HCT116 (cell line): ENCODE results near the gene EIF2AK3. TPM values are rescaled to one million over a fixed set of nuclear protein-coding genes. Genes with fewer than 3 reads are reported as not detected.
A peak's percentile ranks its signal among the peaks of the same experiment; 100 is the strongest.

Source experiments
- ATAC-seq: fragments of 200-7000 bp; cut with Tn5 transposase; 2 replicates; pipeline ENCODE4 v1.9.1; 2020; ENCODE audit warnings: mild to moderate bottlenecking, moderate library complexity
- BruUV-seq: library from RNA; stranded (reverse); fragments of 400-500 nt; replicated peaks from 2 replicates; lab custom pipeline; 2021; lab: Mats Ljungman, UMichigan
- CTCF ChIA-PET: fragments of 300-600 bp; sonication (Branson Sonifier 250); formaldehyde crosslinking; loops from one replicate; lab custom pipeline; 2021; ENCODE audit warnings: antibody characterized with exemption; lab: Charles Lee
- POLR2A ChIA-PET: fragments of 300-600, 350-600 bp; sonication (Branson Sonifier 250); formaldehyde crosslinking; loops from one replicate; lab custom pipeline; 2021; ENCODE audit warnings: antibody characterized with exemption; lab: Charles Lee
- RAD21 ChIA-PET, 2 experiments: fragments of 300-600 bp; sonication (Branson Sonifier 250); formaldehyde crosslinking; loops; one replicate each; lab custom pipeline; 2023; ENCODE audit warnings: low total read pairs in 2 of 2; ENCODE audit not compliant: uncharacterized antibody in 2 of 2, unreplicated experiment in 2 of 2, low non-redundant PET in 1 of 2; lab: Charles Lee
- DNase-seq: peaks from one replicate; pipeline ENCODE4 v3.0.0-alpha.2; 2010; ENCODE audit warnings: low read depth, low spot score
- H2AFZ ChIP-seq: fragments of 200-600 bp; shearing (Covaris generic), sonication (generic); 2 replicates; pipeline ENCODE4 v1.6.1; 2017; ENCODE audit warnings: low read depth, mixed run types, mixed read lengths, antibody characterized with exemption, low read length; ENCODE audit not compliant: poor library complexity, severe bottlenecking
- H3K27ac ChIP-seq: 2 replicates; pipeline ENCODE4 v1.5.1; 2012; ENCODE audit warnings: low read depth, low read length
- H3K27me3 ChIP-seq: fragments of 200-600 bp; sonication (generic); 2 replicates; pipeline ENCODE4 v1.6.1; 2016; ENCODE audit warnings: mixed run types, low read length, mixed read lengths; ENCODE audit not compliant: insufficient read depth
- H3K36me3 ChIP-seq, 2 experiments: fragments of 200-500 bp in 1 of 2; fragments of 200-600 bp in 1 of 2; sonication (Bioruptor generic) in 1 of 2; sonication (generic) in 1 of 2; 2 replicates each; pipeline versions ENCODE4 v1.5.1 to v1.6.1; 2014 to 2016; ENCODE audit warnings: low read length in 2 of 2, inconsistent platforms in 1 of 2, mixed read lengths in 1 of 2, mixed run types in 1 of 2; ENCODE audit not compliant: insufficient read depth in 2 of 2, control insufficient read depth in 1 of 2
- H3K4me1 ChIP-seq, 2 experiments: fragments of 200-600 bp in 1 of 2; sonication (generic) in 1 of 2; 2 replicates each; pipeline versions ENCODE4 v1.5.1 to v1.6.1; 2012 to 2017; ENCODE audit warnings: low read length in 2 of 2, inconsistent platforms in 1 of 2, mild to moderate bottlenecking in 1 of 2, mixed read lengths in 1 of 2, mixed run types in 1 of 2, moderate library complexity in 1 of 2; ENCODE audit not compliant: insufficient read depth in 2 of 2, control insufficient read depth in 1 of 2
- H3K4me2 ChIP-seq: fragments of 200-600 bp; sonication (generic); 2 replicates; pipeline ENCODE4 v1.6.1; 2017; ENCODE audit warnings: mixed run types, low read length, mixed read lengths
- H3K4me3 ChIP-seq, 2 experiments: fragments of 200-600 bp in 1 of 2; sonication (generic) in 1 of 2; replicated peaks in 1 of 2; 2 replicates each; pipeline ENCODE4 v1.5.1; 2011 to 2016; ENCODE audit warnings: low read length in 2 of 2, control low read depth in 1 of 2, low read depth in 1 of 2, mild to moderate bottlenecking in 1 of 2, mixed read lengths in 1 of 2, mixed run types in 1 of 2
- H3K79me2 ChIP-seq: fragments of 200-600 bp; sonication (generic); 2 replicates; pipeline ENCODE4 v1.6.1; 2017; ENCODE audit warnings: mild to moderate bottlenecking, mixed run types, low read length, moderate library complexity, mixed read lengths; ENCODE audit not compliant: insufficient read depth
- H3K9ac ChIP-seq: fragments of 200-600 bp; sonication (generic); 2 replicates; pipeline ENCODE4 v1.6.1; 2016; ENCODE audit warnings: low read length, mixed read lengths
- H3K9me2 ChIP-seq: fragments of 200-600 bp; sonication (generic), shearing (Covaris generic); 2 replicates; pipeline ENCODE4 v1.6.1; 2017; ENCODE audit warnings: mixed run types, mild to moderate bottlenecking, moderate library complexity; ENCODE audit not compliant: insufficient read depth
- H3K9me3 ChIP-seq, 2 experiments: fragments of 200-500 bp in 1 of 2; fragments of 200-600 bp in 1 of 2; sonication (Bioruptor generic) in 1 of 2; sonication (generic) in 1 of 2; 2 replicates each; pipeline ENCODE4 v1.6.1; 2014 to 2017; ENCODE audit warnings: low read length in 2 of 2, mixed read lengths in 2 of 2, inconsistent platforms in 1 of 2, low read depth in 1 of 2, mild to moderate bottlenecking in 1 of 2, mixed run types in 1 of 2, moderate library complexity in 1 of 2; ENCODE audit not compliant: control insufficient read depth in 1 of 2, insufficient read depth in 1 of 2
- H4K20me1 ChIP-seq: fragments of 200-600 bp; sonication (generic), shearing (Covaris generic); 2 replicates; pipeline ENCODE4 v1.6.1; 2017; ENCODE audit warnings: mixed run types, mild to moderate bottlenecking, moderate library complexity; ENCODE audit not compliant: insufficient read depth
- CBX3 ChIP-seq: IDR thresholded peaks from 2 replicates; pipeline ENCODE4 v1.6.1; 2012; ENCODE audit warnings: low read depth
- CEBPB ChIP-seq: IDR thresholded peaks from 2 replicates; pipeline ENCODE4 v1.6.1; 2012; ENCODE audit warnings: low read depth
- EGR1 ChIP-seq: IDR thresholded peaks from 2 replicates; pipeline ENCODE4 v1.6.1; 2012; ENCODE audit warnings: low read depth
- ELF1 ChIP-seq: IDR thresholded peaks from 2 replicates; pipeline ENCODE4 v1.6.1; 2012; ENCODE audit warnings: low read depth, borderline replicate concordance
- EZH2 ChIP-seq: fragments of 200-600 bp; sonication (generic); IDR thresholded peaks from 2 replicates; pipeline ENCODE4 v1.6.1; 2017; ENCODE audit warnings: antibody characterized with exemption, mixed run types
- EZH2phosphoT487 ChIP-seq: fragments of 200-600 bp; IDR thresholded peaks from 2 replicates; pipeline ENCODE4 v1.6.1; 2018; ENCODE audit warnings: antibody characterized with exemption, borderline replicate concordance
- FOSL1 ChIP-seq: IDR thresholded peaks from 2 replicates; pipeline ENCODE4 v1.6.1; 2012; ENCODE audit warnings: low read depth
- JUND ChIP-seq: IDR thresholded peaks from 2 replicates; pipeline ENCODE4 v1.6.1; 2012
- POLR2A ChIP-seq: IDR thresholded peaks from 2 replicates; pipeline ENCODE4 v1.7.0; 2011; ENCODE audit warnings: borderline replicate concordance; ENCODE audit not compliant: insufficient read depth, insufficient read length; ENCODE audit errors: extremely low read depth
- RAD21 ChIP-seq: IDR thresholded peaks from 2 replicates; pipeline ENCODE4 v1.6.1; 2012; ENCODE audit warnings: low read depth, mild to moderate bottlenecking
- SIN3A ChIP-seq: IDR thresholded peaks from 2 replicates; pipeline ENCODE4 v1.6.1; 2012; ENCODE audit warnings: low read depth
- SP1 ChIP-seq: IDR thresholded peaks from 2 replicates; pipeline ENCODE4 v1.6.1; 2012; ENCODE audit warnings: low read depth
- SRF ChIP-seq: IDR thresholded peaks from 2 replicates; pipeline ENCODE4 v1.6.1; 2012; ENCODE audit warnings: low read depth
- YY1 ChIP-seq: IDR thresholded peaks from 2 replicates; pipeline ENCODE4 v1.6.1; 2011; ENCODE audit warnings: low read length, low read depth, moderate library complexity, mild to moderate bottlenecking; ENCODE audit not compliant: insufficient replicate concordance; ENCODE audit errors: extremely low read depth
- ZFX ChIP-seq: fragments of 450-650 bp; IDR thresholded peaks from 2 replicates; pipeline ENCODE4 v1.6.1; 2017
- ZNF274 ChIP-seq: fragments of 200-500 bp; sonication (Bioruptor generic); IDR thresholded peaks from 2 replicates; pipeline ENCODE4 v1.6.1; 2014; ENCODE audit warnings: mild to moderate bottlenecking, low read depth, low read length, inconsistent platforms
- intact Hi-C: fragments of 100-400 bp; cut with micrococcal nuclease; formaldehyde crosslinking; loops from 2 replicates; pipeline ENCODE4 v1.10.0; 2022
- total RNA-seq: library from RNA; stranded (reverse); gene quantifications from one replicate; pipeline ENCODE4 v1.2.1, GENCODE V29; 2021; ENCODE audit not compliant: unreplicated experiment
- TF ChIP-seq, protein P1 (sequence below): IDR thresholded peaks from 2 replicates; pipeline ENCODE4 v1.6.1; 2012
- TF ChIP-seq, protein P2 (sequence below): IDR thresholded peaks from 2 replicates; pipeline ENCODE4 v1.6.1; 2012; ENCODE audit warnings: low read depth
- TF ChIP-seq, protein P3 (sequence below): IDR thresholded peaks from 2 replicates; pipeline ENCODE4 v1.6.1; 2011; ENCODE audit warnings: mild to moderate bottlenecking, low read length, moderate library complexity; ENCODE audit not compliant: insufficient replicate concordance; ENCODE audit errors: extremely low read depth
- TF ChIP-seq, protein P4 (sequence below), 3 experiments: fragments of 200-600 bp in 1 of 3; sonication (generic) in 1 of 3; IDR thresholded peaks in 2 of 3; conservative IDR thresholded peaks in 1 of 3; 2 replicates each; pipeline ENCODE4 v1.5.1; 2012 to 2017; ENCODE audit warnings: low read depth in 2 of 3, low read length in 2 of 3, antibody characterized with exemption in 1 of 3, borderline replicate concordance in 1 of 3, control low read depth in 1 of 3, mild to moderate bottlenecking in 1 of 3, mixed read lengths in 1 of 3, mixed run types in 1 of 3, moderate library complexity in 1 of 3; ENCODE audit not compliant: insufficient read depth in 1 of 3
- TF ChIP-seq, protein P5 (sequence below): IDR thresholded peaks from 2 replicates; pipeline ENCODE4 v1.6.1; 2012

EIF2AK3 gene
- total RNA-seq, 1 experiment from 2014 or later: 8.9 TPM

DNA sequence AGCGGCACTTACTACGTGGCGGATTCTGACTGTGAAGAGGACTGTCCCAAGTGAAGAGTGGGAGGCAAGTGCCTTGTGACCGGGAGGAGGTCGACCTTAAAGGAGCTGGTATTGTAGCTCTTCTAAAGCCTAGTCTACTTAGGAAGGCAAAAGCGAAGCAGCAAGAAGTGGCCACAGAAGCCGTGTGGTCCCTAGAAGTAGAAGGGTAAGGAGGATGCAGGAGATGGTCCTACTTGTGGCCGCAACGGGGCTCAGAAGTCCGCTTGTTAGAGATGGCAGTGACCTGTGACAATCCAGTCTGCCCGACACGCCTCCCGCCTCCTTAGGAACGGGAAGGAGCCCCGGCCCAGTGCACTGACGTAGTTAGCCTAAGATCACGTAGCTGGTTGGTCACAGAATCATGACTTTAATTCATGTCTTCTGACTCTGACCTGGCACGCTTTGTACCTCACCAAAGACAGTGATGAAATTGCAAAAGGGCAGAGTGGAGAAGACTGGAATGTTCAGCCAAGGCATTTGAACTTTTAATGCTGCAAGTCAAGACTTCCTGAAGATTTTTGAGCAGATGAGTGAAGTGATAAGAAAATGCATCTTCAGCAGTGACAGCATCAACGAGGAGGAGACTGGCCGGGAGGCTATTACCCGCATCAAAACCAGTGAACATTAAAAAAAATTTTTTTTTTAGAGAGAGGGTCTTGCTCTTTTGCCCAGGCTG is 749 bp upstream of the EIF2AK3 start:
- TSS peak; percentile 90 for BruUV-seq
- H4K20me1 ChIP-seq: no peaks in the 10 kb centered on the region
- H3K9ac ChIP-seq: peak overlapping the region; percentile 80
- H3K9me3 ChIP-seq: no peaks in the 10 kb centered on the region
- peak overlapping the region; percentile 94 for H3K4me2 ChIP-seq
- ChIA-PET RAD21 (no interaction called here), POLR2A (interaction anchor here (0.8 to 1.9 kb wide), 4 partner anchors 12 to 57 kb away, joined by 3 to 6 read pairs (median 4); no protein-coding TSS in a partner anchor), CTCF (no interaction called here)
- ATAC-seq: peak; percentile 65
- peak; percentile 91 for DNase-seq
- intact Hi-C loops: no loop called here
- no peaks in the 10 kb centered on the region for H3K9me2 ChIP-seq
- peaks cover 18% of the 10 kb centered on the region for H3K79me2 ChIP-seq
- H3K4me3 ChIP-seq: peak overlapping the region; percentile 70 to 78
- H2AFZ ChIP-seq: peak overlapping the region; percentile 92
- H3K27ac ChIP-seq: peak overlapping the region; percentile 85
- peaks cover 11 to 20% of the 10 kb centered on the region in 2 experiments for H3K4me1 ChIP-seq
- no peaks in the 10 kb centered on the region for H3K27me3 ChIP-seq
- no peaks in the 10 kb centered on the region for H3K36me3 ChIP-seq
- TF ChIP-seq ZNF274 (no peak), ZFX (no peak), FOSL1 (no peak), SIN3A (no peak), EGR1 (no peak), JUND (no peak), ELF1 (no peak), YY1 (peak; percentile 48), EZH2phosphoT487 (no peak), POLR2A (peak; percentile 87), SRF (no peak), CBX3 (no peak), SP1 (no peak), RAD21 (no peak), CEBPB (no peak), EZH2 (no peak)
- TF ChIP-seq, protein P1, sequence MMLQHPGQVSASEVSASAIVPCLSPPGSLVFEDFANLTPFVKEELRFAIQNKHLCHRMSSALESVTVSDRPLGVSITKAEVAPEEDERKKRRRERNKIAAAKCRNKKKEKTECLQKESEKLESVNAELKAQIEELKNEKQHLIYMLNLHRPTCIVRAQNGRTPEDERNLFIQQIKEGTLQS: no peak
- TF ChIP-seq, protein P2, sequence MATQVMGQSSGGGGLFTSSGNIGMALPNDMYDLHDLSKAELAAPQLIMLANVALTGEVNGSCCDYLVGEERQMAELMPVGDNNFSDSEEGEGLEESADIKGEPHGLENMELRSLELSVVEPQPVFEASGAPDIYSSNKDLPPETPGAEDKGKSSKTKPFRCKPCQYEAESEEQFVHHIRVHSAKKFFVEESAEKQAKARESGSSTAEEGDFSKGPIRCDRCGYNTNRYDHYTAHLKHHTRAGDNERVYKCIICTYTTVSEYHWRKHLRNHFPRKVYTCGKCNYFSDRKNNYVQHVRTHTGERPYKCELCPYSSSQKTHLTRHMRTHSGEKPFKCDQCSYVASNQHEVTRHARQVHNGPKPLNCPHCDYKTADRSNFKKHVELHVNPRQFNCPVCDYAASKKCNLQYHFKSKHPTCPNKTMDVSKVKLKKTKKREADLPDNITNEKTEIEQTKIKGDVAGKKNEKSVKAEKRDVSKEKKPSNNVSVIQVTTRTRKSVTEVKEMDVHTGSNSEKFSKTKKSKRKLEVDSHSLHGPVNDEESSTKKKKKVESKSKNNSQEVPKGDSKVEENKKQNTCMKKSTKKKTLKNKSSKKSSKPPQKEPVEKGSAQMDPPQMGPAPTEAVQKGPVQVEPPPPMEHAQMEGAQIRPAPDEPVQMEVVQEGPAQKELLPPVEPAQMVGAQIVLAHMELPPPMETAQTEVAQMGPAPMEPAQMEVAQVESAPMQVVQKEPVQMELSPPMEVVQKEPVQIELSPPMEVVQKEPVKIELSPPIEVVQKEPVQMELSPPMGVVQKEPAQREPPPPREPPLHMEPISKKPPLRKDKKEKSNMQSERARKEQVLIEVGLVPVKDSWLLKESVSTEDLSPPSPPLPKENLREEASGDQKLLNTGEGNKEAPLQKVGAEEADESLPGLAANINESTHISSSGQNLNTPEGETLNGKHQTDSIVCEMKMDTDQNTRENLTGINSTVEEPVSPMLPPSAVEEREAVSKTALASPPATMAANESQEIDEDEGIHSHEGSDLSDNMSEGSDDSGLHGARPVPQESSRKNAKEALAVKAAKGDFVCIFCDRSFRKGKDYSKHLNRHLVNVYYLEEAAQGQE: no peak
- TF ChIP-seq, protein P3, sequence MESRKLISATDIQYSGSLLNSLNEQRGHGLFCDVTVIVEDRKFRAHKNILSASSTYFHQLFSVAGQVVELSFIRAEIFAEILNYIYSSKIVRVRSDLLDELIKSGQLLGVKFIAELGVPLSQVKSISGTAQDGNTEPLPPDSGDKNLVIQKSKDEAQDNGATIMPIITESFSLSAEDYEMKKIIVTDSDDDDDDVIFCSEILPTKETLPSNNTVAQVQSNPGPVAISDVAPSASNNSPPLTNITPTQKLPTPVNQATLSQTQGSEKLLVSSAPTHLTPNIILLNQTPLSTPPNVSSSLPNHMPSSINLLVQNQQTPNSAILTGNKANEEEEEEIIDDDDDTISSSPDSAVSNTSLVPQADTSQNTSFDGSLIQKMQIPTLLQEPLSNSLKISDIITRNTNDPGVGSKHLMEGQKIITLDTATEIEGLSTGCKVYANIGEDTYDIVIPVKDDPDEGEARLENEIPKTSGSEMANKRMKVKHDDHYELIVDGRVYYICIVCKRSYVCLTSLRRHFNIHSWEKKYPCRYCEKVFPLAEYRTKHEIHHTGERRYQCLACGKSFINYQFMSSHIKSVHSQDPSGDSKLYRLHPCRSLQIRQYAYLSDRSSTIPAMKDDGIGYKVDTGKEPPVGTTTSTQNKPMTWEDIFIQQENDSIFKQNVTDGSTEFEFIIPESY: peak; percentile 36
- TF ChIP-seq, protein P4, sequence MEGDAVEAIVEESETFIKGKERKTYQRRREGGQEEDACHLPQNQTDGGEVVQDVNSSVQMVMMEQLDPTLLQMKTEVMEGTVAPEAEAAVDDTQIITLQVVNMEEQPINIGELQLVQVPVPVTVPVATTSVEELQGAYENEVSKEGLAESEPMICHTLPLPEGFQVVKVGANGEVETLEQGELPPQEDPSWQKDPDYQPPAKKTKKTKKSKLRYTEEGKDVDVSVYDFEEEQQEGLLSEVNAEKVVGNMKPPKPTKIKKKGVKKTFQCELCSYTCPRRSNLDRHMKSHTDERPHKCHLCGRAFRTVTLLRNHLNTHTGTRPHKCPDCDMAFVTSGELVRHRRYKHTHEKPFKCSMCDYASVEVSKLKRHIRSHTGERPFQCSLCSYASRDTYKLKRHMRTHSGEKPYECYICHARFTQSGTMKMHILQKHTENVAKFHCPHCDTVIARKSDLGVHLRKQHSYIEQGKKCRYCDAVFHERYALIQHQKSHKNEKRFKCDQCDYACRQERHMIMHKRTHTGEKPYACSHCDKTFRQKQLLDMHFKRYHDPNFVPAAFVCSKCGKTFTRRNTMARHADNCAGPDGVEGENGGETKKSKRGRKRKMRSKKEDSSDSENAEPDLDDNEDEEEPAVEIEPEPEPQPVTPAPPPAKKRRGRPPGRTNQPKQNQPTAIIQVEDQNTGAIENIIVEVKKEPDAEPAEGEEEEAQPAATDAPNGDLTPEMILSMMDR (IDR thresholded peaks at IDR 0.05 in 2 of 3, conservative IDR thresholded peaks at IDR 0.05 in 1 of 3; ENCODE audit: borderline replicate concordance in 1 of 3, insufficient read depth in 1 of 3, low read depth in 2 of 3, low read length in 2 of 3): no peak
- TF ChIP-seq, protein P5, sequence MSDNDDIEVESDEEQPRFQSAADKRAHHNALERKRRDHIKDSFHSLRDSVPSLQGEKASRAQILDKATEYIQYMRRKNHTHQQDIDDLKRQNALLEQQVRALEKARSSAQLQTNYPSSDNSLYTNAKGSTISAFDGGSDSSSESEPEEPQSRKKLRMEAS: peak; percentile 67
